ENCODE measurements around the gene DYRK4.

The DYRK4 gene

DNA sequence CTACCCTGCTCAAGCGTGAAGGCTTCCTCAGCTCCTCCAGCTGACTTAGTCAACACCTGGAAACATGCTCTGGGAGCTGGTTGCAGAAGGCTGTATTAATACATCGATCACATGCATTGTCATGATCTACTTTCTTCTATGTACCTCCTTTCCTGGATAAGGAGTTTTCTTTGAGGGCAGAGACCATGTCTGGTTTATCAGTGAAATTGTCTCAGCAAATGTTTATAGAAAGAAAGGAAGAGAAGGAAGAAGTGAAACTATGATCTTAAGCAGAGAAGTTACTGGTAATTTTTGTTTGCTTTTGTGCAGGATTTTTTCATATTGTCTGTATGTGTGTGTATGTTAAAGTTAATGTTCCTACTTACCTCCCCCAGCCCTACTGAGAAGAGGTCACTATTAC, 4.5 kb downstream of the DYRK4 start:
- DNase-seq: no peak

DNA sequence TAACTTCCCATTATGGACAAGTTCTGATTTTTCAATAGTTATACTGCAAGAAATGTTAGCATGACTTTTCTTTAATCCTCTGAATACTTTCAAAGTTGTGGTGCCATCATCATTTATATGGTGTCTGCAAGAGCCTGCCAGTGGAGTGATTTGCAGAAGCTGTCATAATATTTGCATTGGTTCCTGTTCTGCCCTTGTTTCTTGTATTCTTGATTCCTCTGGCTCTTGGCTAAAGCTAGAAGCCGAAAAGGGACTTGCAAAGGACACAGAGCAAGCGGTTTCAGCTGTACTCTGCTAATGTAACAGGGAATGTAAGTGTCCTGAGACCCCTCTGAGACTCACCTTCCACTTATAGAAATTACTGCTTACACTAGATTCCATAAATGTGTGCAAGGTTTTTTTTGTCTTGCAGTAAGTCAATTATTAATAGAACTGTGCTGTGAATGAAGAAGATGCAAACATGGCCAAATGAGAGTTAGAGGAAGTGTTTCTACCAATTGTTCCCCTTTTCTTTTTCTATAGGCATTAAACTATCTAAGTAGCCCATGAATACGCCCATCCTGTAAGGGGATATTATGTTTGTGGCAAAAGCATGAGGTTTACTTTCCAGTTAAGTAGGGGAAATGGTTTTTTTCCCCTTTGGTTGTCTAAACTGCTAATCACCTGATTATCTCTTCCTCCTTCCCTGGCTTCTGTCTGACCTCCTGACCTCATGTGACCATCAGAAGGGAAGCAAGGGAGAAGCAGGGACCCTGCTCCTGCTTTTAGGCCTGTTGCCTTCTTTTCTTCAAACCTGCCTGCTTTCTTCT, 5.3 kb downstream of the DYRK4 start:
- DNase-seq: no peak

DNA sequence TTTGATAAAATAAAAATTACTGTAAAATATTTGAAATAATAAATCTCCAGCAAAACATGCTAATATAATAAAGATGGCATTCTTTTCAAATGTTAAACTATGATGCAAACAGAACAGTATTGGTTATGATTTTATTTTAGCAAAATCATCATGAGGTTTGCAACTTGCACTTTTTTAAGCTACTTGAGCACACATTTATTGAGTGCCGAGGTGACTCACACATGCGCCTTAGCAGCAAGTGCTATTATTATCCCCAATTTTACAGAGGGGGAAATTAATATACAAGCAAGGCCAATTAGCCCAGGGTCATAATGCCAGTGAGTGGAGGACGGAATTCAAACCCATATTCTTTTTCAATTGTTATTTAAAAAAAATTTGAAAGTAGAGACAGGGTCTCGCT, 7.3 kb downstream of the DYRK4 start:
- DNase-seq: no peak

DNA sequence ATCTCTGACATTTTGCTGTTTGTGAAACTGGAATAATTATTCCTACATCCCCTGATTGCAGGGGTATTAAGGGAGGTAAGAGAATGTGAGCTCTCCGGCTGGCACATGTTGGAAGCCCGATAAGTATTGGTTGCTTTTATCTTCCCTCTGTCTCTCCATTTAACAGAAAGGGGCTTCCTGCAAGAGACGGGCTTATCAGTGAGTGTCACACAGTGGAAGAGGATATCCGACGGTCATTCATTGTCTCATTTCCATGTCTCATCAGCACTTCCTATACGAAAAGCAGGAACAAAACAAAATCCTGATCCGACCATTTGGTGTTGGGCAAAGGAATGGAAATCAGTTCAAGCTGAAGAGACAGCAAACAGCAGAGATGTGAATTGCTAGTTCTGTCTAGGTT, 10.7 kb downstream of the DYRK4 start:
- no peak for DNase-seq

DNA sequence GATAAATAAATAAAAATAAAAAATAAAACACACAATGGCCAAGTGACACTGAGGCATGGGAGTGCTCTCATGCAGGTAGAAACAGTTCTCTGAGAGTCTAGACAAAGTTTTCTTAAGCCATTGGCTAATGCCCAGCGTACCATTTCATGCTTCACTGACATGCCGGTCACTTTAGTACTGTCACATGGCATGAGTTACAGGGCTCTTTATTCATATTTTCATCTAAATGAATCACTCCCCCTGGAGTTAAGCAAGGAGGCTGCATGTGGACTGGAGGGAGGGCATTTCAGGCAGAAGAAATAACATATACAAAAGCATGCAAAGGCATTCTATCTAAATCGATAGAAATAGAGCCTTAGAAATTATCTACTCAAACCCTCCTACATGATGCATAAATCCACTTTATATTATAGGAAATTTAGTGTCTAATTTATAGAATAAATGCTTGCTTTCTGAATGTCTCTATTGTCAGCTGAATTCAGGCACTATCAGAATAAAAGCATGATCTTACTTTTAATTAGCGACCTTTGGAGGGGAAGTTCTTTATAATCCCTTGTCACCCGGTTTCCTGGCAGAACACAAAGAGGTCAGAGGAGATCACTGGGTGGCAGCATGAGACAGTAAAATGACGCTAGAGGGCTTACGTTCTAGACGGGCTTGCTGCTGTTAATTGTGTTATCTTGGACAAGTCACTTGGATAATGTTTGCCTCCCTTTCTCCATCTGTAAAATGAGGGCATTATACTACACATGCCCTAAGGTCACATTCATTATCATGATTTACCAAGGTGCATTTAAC, 17.5 kb downstream of the DYRK4 start:
- no peak for DNase-seq

DNA sequence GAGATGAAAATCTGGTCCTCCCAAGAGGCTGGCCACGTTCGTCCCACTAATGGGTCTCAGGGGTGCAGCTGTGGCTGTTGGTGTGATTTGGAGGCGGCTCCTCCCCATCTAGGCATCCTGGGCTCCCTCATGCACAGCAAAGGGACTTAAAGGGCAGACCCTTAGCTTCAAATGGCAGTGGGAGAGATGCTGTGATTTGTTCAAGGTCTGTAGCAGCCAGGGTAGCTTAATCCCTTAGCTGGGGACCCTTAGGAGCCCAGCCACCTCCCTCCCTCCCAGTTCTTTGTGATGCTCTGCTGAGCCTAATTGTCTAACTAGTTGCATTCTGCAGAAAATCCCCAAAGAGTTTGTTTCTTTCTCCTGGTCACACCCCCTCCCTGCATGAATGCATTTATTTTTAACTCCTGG, 18.3 kb downstream of the DYRK4 start:
- DNase-seq: no peak

DNA sequence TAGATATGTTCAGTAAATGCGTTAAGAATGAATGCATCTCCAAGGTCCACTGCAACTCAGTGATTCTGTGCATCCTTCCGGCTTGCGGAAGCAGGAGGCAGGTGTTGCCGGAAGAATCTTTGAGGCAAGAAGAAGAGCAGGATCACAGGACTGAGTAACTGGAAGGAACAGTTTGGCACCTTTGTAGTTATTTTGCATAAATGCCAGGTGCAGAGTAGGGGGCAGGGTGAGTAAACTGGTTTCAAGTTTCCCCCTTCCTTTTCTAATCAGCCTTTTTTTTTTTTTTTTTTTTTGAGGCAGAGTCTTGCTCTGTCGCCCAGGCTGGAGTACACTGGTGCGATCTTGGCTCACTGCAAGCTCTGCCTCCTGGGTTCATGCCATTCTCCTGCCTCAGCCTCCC, 22.3 kb downstream of the DYRK4 start:
- DNase-seq: peak; percentile 1

DNA sequence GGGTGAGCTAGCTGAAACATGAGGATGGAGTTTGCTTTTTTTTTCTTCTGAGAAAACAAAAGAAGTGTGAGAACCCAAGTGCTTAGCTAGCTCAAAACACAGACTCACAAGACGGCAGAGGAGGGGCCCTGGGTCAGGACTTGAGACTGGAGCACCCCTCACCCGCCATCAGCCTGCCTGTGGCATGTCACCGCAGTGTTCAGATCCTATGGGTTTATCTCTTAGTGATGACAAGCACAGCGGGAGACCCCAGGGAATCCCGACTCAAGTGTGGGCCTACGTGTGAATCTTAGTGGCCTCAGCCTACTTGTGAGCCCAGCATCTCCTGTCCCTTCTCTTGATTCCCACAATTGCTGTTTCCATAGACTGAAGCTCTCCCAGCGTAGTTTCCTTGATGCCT, 22.9 kb downstream of the DYRK4 start:
- DNase-seq: no peak

DNA sequence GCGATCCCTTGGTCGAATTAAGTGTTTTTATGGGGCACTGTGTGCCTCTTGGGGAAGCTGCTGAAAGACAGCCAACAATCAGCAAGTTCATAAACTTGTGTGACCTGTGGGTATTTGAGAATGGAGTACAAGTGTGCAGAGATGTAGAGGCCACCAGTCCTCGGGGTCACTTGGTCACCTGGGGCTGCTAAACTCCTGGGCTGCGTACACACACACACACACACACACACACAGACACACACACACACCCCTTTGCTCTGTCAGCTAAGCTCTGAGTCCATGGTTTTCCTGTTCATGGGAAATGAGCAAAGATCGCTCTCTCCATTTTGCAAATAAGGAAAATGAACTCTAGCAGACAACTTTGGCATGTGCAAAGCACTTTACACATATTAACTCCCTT, 24.5 kb downstream of the DYRK4 start:
- DNase-seq: no peak

DNA sequence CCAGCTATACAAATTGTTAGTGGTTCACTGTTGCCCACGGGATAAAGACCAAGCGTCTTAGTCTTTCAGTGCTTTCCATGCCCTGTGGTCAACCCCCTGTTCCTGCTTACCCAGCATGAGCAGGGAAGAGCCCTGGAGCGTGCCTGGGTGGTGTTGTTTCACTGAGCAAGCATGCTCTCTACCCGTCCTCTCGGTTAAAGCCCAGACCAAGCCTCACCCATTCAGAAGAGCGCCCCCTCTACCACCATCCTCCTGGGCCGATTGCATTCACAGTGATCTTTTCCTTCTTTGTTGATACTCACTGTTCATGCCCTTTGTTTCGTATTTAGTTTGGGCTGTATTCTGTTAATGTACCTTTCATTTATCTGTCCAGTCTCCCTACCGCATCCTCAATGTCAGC, 25.1 kb downstream of the DYRK4 start:
- DNase-seq: no peak

DNA sequence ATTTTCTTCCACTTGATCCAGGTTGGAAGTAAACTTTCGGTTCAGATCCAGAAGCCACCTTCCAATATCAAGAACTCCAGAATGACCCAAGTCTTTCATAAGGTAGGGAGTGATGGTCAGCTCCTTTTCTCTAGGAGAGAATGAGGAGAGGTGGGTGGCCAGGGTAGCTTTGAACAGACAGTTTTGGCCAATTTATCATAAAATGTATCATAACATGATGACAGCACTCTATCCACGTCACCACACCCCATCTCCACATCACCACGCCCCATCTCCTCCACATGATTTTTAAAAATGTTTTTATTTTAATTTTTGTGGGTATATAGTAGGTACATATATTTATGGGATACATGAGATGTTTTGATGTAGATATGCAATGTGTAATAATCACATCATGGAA, 26.9 kb downstream of the DYRK4 start:
- DNase-seq: no peak

DNA sequence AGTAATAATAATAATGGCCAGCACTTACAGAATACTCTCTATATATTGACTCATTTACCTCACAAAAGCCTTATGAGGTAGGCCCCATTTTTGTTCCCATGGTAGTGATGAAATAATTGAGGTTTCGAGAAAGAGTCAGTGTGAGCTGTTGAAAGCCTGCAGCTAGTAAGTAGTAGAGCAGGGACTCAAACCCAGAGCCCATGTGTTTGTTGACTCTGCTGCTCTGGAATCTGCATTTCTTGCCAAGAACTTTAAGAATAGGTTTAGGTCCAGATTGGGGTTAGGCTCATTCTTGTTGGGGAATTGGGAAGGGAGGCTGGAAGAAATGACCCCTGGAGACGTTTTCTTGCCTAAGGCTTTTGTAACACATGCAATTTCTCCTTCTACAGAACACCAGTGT, 27.9 kb downstream of the DYRK4 start:
- no peak for DNase-seq

DNA sequence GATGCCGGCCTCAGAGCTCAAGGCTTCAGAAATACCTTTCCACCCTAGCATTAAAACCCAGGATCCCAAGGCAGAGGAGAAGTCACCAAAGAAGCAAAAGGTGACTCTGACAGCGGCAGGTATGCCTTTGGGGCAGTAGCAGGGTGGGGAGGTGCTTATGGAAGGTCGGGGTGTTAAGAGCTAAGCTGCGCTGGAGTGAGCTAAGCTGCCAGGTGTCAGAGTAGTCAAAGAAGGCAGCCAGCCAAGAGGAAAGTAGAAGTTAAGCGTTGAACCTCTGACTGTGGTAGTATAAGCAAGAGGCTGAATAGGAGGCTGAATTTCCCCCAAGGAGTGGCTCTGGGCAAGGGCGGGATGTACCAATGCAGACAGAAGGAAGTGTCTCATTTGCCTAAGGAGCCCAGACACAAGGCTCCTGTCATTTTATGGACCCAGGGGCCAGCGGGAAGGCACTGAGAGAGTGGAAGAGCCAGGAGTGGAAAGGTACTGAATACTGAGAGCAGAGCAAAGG, 29.2 kb downstream of the DYRK4 start:
- no peak for DNase-seq

DNA sequence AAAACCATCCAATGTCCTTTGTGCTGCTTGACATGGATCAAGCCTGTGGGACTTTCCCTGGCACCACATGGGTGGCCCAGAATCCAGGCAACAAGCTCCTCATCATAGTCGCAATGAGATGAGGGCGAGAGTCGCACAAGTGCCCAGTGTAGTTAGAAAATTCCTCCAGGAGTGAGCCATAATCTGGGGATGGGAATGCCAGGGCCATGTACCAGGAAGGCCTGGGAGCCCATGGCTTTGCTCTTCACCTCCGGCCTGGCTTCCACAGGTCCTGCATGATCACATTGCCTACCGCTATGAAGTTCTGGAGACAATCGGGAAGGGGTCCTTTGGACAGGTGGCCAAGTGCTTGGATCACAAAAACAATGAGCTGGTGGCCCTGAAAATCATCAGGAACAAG, 33.9 kb downstream of the DYRK4 start:
- DNase-seq: no peak

DNA sequence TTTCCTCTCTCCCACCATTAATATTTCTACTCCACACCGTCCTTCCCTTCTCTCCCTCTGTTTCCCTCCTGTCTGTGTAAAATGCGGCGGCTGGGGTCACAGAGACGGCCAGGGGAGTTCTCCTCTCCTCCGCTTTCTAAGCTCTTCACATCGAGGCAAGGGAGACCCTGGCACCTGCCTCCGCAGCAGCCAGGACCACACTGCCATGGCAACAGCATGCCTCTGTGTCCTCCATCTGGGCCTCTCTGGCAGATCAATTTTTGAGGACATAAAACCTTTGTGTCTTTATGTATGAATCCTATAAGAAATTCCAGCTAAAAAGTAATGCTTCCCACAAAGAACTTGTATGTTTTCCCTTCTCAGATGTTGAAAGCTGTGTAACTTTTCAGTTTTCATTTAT, 41.4 kb downstream of the DYRK4 start:
- DNase-seq: no peak

DNA sequence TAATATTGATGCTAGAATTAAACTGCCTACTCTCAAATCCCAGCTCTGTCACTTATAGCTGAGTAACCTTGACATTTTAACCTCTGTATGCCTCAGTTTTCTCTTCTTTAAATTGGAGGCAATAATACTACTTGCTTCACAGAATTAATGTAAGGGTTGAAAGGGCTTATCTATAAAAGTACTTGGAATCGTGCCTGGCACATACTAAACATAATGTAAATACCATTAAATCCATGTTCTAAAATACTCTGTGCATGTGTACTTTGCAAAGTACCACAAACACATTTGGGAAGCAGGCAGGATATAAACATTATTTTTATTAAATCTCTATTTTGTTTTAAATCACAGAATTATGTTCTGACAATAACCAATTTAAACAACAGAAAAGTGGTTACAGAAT, 41.9 kb downstream of the DYRK4 start:
- no peak for DNase-seq

DNA sequence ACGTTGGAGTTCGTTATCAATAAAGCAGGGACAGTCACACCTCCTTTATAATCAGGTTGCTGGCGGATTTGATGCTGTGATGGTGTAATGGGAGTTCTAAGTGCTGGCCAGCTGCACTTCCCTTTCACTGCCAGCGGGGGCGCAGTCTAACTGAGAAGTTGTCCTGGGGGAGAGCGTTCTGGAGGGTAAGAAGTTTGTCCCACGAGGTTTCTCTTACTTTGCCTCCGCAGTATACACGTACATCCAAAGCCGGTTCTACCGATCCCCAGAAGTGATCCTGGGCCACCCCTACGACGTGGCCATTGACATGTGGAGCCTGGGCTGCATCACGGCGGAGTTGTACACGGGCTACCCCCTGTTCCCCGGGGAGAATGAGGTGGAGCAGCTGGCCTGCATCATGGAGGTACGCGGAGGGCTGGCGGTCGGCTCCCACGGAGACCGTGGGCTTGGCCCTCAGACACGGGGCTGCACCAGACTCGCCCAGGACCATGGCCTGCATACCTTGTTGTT, 42.7 kb downstream of the DYRK4 start:
- peak; percentile 10 for DNase-seq

DNA sequence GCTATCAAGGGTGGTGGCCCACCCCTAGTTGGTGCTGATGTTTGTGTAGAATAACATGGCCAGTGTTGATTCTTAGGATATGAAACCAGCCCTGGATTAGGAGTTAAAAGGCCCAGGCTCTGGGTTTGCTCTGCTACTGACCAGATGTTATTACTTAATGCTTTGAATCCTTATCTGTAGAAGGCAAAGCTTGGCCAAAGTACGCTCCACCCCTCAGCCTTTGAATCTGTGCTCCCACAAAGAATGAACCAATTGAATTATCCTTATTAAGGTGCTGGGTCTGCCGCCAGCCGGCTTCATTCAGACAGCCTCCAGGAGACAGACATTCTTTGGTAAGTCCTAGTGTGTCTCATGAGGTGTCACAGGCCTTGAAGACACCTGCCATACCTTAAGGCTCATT, 45.0 kb downstream of the DYRK4 start:
- no peak for DNase-seq

DNA sequence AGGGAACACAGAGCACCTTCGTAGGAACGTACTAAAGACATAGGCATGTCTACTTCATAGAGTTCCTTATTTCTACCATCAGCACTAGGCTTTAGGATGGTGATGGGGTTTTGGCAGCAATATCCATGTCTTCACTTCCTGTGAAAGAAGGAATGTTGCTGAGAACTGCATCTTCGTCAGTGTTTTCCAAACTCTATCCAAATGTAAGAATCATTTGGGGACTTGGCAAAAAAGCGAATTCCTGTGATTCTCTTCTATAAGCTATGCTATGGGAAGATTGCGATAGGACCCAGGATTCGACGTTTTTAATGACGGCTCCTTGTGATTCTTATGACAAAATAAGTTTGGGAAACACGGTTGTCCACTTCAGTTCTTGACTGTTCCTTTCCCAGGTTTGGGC, 47.1 kb downstream of the DYRK4 start:
- no peak for DNase-seq

DNA sequence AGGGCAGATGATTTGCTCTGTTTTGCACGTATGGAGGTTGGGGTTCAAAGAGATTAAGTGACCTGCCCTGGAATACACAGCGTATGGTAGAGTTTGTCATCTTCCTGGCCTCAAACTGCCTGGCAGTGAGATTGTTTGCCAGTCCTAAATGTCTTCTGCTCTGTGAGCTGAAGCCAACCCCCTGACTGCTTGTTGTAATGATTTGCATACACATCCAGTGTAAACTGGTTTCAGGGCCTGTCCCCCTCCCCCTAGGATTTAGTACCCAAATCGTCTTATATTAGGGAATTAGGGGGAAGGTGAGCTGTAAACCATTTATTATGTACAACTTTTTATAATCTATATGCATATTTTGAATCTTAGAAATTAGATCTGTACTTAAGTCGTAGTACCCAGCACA, 48.5 kb downstream of the DYRK4 start:
- no peak for DNase-seq

DNA sequence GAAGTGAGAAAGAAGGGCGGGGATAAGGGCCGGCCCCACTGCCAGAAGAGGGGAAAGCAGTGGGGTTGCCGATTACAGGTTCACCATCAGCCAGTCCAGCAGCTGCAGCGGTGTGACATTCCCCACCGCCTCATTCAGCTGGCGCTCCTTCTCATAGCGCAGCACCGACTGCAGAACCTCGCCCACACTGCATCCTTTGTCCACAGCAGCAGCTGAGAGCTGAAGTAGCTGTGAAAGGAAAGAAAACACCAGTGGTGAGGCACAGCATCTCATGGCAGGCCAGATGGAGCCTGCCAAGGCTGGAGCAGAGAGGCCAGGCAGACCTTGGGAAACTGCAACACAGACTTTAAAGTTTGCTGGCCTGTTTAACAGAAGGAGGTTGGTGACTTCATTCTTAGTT, 53.7 kb downstream of the DYRK4 start:
- no peak for DNase-seq

DNA sequence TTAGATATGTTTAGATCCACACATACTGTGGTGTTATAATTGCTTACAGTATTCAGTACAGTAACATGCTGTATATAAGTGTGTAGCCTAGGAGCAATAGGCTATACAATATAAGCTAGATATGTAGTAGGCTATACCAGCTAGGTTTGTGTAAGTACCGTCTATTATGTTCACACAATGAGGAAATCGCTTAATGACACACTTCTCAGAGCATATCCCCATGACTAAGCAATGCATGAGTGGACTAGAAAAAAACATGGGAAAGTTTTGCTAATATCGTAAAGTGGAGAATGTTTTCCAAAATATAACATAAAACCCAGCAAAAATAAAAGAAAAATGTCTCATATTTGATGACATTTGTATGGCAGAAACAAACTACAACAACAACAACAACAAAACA, 59.5 kb downstream of the DYRK4 start:
- no peak for DNase-seq

DNA sequence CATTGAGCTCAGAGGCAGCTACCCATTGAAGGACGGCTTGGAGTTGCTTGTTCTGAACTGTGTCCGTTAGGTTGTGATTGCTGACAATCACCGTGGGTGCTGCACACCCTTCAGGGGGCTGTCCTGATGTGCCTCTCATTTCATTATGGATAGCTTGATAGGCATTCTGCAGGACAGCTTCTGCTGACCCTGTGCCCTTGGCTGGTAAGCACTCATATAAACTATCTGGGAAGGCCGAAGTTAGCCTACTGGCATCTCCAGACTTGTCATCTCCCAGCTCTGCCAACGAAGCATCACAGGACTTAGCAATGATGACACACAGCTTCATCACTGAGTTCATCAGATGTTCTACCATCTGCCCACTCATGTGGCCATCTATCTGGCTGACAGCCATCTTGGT, 64.5 kb downstream of the DYRK4 start:
- DNase-seq: no peak

DNA sequence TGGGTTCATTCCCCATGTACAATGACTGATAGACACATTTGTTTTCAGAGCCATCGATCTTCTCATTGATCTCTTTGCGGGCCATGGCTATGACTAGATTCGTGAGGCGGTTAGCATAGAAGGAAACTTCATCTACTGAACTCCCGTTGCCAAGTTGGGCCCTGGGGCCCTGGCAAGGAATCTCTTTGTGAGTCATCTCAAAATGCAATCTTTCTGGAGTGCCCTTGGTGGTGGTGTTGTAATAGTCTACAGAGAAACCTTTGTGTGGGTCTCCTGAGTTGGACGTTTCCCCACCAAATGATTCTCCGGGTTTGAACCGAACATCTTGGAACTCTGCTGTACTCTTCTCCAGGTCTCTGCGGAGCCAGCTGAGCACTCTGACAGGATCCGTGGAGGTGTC, 66.4 kb downstream of the DYRK4 start:
- no peak for DNase-seq

Measured in NCI-H2029 (cell line).